HPDE6-E6E7 (cell line): ENCODE data around the gene RASSF5.
A peak's percentile ranks its signal among the peaks of the same experiment; 100 is the strongest.
"Not testable (repeated sequence)": the region's sequence is repeated elsewhere in the genome, so short reads cannot be mapped to it uniquely, and the experiment has no call there.

Source experiments
- DNase-seq: peaks from one replicate; pipeline ENCODE4 v3.0.0; 2011; ENCODE audit warnings: missing footprints; ENCODE audit errors: extremely low spot score

RASSF5 gene

DNA sequence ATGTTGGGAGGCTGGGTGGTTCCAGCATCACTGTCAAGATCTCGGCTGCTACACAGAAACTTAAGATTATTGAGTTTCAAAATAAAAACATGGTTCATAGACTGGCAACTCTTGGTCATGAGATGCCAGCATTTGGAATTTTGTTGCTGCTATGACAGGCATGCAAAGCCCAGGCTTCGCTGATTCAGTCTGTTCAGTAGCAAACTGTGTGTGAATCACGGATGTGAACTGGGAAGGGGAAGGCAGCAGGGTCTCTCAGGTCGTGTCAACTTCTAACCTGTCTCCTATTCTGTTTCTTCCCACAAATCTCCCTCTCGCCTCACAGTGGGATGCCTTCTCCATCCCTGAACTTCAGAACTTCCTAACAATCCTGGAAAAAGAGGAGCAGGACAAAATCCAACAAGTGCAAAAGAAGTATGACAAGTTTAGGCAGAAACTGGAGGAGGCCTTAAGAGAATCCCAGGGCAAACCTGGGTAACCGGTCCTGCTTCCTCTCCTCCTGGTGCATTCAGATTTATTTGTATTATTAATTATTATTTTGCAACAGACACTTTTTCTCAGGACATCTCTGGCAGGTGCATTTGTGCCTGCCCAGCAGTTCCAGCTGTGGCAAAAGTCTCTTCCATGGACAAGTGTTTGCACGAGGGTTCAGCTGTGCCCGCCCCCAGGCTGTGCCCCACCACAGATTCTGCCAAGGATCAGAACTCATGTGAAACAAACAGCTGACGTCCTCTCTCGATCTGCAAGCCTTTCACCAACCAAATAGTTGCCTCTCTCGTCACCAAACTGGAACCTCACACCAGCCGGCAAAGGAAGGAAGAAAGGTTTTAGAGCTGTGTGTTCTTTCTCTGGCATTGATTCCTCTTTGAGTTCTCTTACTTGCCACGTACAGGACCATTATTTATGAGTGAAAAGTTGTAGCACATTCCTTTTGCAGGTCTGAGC, 79.4 kb downstream of the RASSF5 start:
- DNase-seq = peak; percentile 77

DNA sequence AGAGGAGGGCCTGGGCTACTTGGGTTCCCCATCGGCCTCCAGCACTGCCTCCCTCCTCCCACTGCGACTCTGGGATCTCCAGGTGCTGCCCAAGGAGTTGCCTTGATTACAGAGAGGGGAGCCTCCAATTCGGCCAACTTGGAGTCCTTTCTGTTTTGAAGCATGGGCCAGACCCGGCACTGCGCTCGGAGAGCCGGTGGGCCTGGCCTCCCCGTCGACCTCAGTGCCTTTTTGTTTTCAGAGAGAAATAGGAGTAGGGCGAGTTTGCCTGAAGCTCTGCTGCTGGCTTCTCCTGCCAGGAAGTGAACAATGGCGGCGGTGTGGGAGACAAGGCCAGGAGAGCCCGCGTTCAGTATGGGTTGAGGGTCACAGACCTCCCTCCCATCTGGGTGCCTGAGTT, 80.6 kb downstream of the RASSF5 start:
- no peak for DNase-seq

DNA sequence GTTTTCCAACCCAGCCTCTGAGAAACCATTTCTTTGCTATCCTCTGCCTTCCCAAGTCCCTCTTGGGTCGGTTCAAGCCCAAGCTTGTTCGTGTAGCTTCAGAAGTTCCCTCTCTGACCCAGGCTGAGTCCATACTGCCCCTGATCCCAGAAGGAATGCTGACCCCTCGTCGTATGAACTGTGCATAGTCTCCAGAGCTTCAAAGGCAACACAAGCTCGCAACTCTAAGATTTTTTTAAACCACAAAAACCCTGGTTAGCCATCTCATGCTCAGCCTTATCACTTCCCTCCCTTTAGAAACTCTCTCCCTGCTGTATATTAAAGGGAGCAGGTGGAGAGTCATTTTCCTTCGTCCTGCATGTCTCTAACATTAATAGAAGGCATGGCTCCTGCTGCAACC, 81.2 kb downstream of the RASSF5 start:
- no peak for DNase-seq

GRCh38 chr1:206589206-206589605, 81.9 kb downstream of the RASSF5 start:
- DNase-seq = peak; percentile 72

GRCh38 chr1:206590025-206590758, 82.9 kb downstream of the RASSF5 start:
- DNase-seq = peak; percentile 94

DNA sequence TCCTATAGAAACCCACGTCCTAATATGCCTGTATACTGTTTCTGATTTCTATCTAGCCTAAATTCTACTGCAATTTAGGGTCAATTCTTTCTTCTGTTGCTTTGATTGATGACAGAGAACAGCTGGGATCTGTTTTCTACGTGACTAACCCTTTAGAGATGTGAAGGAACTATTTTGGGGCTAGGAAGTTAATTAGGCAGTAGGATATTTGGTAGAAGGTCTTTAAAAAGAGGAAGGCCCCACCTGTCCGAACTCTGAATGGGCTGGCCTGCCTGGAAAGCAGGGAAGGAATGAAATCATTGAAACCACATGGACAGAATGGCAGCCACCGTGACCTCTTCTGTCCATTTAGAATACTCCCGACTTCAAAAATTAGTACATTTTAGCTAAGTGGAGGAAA, 83.9 kb downstream of the RASSF5 start:
- no peak for DNase-seq

DNA sequence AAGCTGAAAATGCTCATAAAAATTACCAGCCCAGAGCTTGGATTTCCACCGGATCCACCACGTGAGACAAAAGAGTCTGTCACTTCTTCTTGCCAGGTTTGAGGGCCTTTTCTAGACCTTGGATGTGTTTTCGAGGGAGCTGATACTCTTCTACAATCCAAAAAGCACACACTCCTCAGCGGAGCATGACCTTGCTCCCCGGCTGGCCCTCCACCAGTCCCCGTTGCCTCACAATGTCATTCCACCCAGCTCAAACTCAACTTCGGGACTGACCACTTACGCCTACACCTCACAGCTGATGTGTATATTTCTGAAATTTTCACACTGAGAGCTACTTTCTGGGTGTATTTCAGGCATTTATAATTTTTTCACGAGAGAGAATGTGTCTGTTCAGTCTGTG, 84.4 kb downstream of the RASSF5 start:
- no peak for DNase-seq

DNA sequence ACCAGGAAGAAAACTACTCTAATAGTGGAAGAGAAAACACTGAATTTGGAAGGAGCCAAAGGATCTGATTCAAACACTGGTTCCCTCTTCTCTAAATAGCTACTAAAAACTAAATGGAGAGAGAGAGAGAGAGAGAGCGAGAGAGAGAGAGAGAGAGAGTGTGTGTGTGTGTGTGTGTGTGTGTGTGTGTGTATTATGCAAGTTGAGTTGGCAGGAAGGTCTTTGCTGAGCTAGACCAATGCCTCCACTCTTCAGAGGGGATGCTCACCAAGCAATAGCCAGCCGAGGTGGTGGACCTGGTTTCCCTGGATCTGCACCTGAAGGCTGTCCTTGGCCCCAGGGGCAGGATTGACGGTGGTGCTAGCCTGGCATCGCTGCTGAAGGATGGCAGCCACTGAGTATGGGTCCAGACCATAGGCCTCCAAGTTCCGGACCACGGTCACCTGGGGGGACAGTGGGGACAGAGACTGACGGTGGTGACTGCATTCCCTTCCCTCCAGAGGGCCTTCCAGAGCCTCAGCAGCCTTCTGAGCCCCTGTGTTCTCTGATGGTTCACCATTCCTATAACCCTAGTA, 86.1 kb downstream of the RASSF5 start:
- no peak for DNase-seq

DNA sequence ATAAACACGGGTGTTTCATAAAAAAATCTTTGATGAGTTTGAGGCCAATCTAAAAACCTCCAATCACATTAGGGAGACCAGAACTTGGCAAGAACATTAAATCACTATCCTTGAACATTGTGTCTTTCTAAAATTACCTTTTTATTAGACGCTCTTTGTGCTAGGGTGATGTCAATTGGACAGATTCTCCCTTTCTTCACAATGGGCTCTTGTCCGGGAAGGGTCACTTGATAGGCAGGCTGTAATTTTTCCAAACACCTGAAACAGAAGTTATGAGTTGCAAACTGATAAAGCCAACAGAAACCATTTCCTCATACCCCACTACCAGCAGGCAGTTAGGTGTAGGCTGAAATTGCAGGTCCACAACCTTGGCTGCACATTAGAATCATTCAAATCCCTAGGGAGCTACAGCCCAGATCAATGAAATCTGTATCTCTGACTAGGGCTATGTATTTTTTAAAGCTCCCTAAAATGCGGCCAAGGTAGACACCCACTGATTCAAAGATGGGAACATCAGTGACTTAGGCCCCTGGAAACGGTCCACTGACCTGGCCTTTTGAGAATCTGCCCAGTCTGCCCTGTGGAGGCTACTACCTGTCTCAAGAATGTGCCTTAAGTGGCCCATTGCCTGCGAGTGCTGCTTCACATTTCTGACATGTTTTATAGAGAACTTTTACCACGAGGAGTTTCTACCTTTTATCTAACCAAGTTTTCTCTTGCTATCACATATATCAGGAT, 88.4 kb downstream of the RASSF5 start:
- DNase-seq = no peak

GRCh38 chr1:206596319-206596666, 89.0 kb downstream of the RASSF5 start:
- no peak for DNase-seq

DNA sequence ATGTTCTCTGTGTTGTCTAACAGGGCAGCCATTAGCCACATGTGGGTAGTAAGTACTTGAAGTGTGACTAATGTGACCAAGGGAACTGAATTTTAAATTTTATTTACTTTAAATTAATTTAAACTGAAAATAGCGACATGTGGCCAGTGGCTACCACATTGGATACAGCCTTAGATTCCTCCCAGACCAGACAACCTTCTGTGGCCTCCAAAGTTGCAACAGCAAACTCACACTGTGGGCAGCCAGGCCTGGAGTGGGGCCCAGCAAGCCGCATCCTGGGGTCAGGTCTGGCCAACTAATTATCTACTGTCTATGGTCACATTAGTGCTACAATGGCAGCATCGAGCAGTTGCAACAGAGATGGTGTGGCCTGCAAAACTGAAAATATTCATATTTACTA, 93.2 kb downstream of the RASSF5 start:
- DNase-seq = no peak

DNA sequence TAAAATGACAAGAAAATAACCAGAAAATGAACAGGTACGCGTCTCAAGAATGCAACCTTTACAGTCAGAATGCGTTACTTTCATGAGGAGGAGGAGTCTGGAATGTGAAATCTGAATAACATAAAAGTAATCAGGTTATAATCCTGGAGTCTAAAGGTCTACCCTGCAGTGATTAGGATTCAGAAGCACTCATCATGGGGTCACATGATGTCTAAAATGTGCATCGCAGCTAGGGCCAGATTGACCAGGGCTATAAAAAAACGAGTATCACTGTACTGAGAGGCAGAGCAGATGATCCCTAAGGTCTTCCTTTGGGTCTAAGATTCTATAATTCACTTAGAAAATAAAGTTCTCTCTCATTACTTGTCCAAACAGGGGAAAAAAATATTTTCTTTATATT, 97.5 kb downstream of the RASSF5 start:
- DNase-seq = no peak

GRCh38 chr1:206606867-206607266, 99.5 kb downstream of the RASSF5 start:
- peak; percentile 50 for DNase-seq

DNA sequence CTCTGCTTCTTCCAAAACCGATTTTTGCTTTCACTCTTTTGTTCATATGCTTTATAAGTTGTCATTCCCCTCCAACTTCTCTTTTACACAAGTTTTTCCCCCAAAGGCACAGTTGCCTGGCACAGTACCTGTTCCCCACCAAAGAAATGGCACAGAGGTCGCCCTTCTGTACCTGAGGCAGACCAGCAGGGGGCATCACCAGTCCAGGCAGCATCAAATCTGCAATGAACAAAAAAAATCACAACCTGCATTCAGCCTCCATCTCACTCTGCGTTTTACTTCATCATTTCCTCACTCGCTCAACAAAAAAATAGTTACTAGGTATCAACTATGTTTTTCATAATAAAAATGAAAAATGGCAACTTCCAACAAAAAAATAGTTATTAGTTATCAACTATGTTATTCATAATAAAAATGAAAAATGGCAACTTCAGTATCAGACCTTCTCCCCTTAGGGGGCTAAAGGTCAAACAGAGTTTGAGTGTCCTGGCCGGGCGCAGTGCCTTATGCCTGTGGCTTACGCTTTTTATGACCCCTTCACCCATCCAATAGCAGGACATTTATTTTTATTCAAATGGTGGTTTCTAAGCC, 100.9 kb downstream of the RASSF5 start:
- no peak for DNase-seq

- DNase-seq = no peak
These were observed 102.1 kb downstream of the RASSF5 start for GRCh38 chr1:206609229-206609991.

DNA sequence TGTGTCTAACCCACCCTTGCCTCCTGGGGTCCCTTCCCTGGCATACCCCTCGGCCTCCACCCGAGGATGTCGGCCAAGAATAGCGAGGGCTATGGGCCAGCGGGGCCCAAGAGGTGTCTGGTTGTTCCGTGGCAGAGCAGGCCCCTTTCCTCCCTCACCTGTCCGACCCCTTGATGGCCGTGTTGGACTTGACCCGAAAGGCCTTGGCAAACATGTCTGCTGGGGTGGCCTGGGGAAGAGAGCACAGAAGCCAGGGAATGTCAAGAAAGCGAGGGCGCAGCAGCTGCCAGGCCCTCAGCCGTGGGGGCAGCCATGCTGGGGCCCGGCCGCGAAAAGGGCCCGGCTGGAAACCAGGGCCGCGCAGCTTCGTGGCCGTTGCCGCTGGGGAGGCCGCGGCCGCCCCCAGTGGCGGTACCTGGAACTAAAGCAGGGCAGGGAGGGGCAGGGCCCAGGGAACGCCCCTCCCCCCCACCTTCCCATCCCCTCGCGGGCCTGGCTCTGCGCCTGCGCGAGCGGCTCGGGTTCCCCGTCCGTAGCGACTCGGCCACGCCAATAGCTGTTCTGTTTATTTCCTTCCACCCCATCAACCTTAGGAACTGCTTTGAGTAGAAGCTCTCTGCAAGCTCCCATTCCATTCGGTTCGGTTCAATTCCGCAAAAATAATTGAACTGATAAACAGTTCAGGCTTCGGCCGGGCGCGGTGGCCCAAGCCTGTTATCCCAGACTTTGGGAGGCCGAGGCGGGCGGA, 105.0 kb downstream of the RASSF5 start, which contains the start of gene EIF2D:
EIF2D (minus strand) TSS at position 337 of the 748 bp plus-strand sequence; CDS start at position 214, 123 bp downstream.
- peak; percentile 99 for DNase-seq

DNA sequence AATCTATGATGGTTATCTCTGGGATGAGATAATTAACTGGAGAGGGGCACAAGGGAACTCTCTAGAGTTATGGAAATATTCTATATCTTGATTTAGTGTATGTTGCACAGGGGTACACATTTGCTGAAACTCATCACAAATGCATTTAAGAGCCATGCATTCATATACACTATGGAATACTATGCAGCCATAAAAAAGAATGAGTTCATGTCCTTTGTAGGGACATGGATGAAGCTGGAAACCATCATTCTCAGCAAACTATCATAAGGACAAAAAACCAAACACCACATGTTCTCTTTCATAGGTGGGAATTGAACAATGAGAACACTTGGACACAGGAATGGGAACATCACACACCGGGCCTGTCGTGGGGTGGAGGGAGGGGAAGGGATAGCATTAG, 119.1 kb downstream of the RASSF5 start:
- DNase-seq = not testable (repeated sequence)

GRCh38 chr1:206628916-206629315, 121.6 kb downstream of the RASSF5 start:
- no peak for DNase-seq

GRCh38 chr1:206631085-206631509, 123.8 kb downstream of the RASSF5 start:
- no peak for DNase-seq

DNA sequence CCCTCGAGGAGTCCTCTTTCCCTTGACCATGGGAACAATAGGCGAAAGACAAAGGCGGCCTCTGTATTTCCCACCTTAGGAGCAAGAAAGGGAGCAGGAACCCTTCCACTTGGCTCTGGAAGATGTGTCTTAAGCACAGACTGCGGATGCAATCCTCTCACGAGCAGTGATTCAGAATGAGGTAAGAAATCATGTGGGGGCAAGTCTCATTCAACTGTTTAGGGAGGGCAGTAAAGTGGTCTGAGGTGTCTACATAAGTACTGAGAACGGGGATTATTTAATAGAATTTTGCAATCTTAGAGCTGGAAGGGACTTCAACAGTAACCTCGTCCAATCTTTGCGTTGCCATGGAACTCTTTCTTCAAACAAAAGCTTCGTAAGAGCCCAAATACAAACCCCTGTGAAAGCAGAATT, 126.4 kb downstream of the RASSF5 start:
- peak; percentile 77 for DNase-seq
